Activated B cell treated with CpG ODN at 0.5 μM for 24 hours (primary cell): Measurements from ENCODE around the gene KCND2. TPM values are rescaled to one million over a fixed set of nuclear protein-coding genes. Genes with fewer than 3 reads are reported as not detected.

Experiments used
- ATAC-seq: fragments of 200-7000 bp; cut with Tn5 transposase; one replicate; pipeline ENCODE4 v1.10.0; 2021; ENCODE audit warnings: low read depth, mild to moderate bottlenecking, moderate library complexity
- CTCF ChIA-PET: fragments of 350-600 bp; sonication (Branson Sonifier 250); formaldehyde crosslinking; loops from one replicate; lab custom pipeline; 2021; ENCODE audit warnings: antibody characterized with exemption; lab: Charles Lee
- POLR2A ChIA-PET: fragments of 350-600 bp; sonication (Branson Sonifier 250); formaldehyde crosslinking; loops from one replicate; lab custom pipeline; 2021; ENCODE audit warnings: antibody characterized with exemption; lab: Charles Lee
- DNase-seq: peaks from one replicate; pipeline ENCODE4 v3.0.0; 2022
- H3K27ac Mint-ChIP-seq: one replicate; pipeline ENCODE4 v1.8.0; 2020; ENCODE audit warnings: mixed read lengths
- H3K27me3 Mint-ChIP-seq: one replicate; pipeline ENCODE4 v1.8.0; 2021; ENCODE audit warnings: mixed read lengths
- H3K36me3 Mint-ChIP-seq: one replicate; pipeline ENCODE4 v1.8.0; 2021; ENCODE audit warnings: low read depth, mixed read lengths
- H3K4me1 Mint-ChIP-seq: one replicate; pipeline ENCODE4 v1.8.0; 2021; ENCODE audit warnings: mixed read lengths
- H3K4me3 Mint-ChIP-seq: one replicate; pipeline ENCODE4 v1.8.0; 2020; ENCODE audit warnings: mild to moderate bottlenecking, mixed read lengths
- H3K9me3 Mint-ChIP-seq: one replicate; pipeline ENCODE4 v1.8.0; 2020; ENCODE audit warnings: mixed read lengths
- intact Hi-C: fragments of 100-400 bp; cut with micrococcal nuclease; formaldehyde crosslinking; loops from one replicate; pipeline ENCODE4 v1.15.1; 2024
- total RNA-seq: library from RNA; stranded (reverse); gene quantifications from 2 replicates; pipeline ENCODE4 v1.2.3, GENCODE V29; 2022
- TF ChIP-seq, protein P1 (sequence below): fragments of 200-600 bp; IDR thresholded peaks from one replicate; pipeline ENCODE4 v1.8.0; 2022; ENCODE audit warnings: antibody characterized with exemption, mild to moderate bottlenecking

The KCND2 gene
- total RNA-seq, 1 donor from 2014 or later: not detected

GRCh38 chr7:120486164-120486563 lies 213.2 kb downstream of the KCND2 start:
- ChIA-PET CTCF (no interaction called here), POLR2A (no interaction called here)
- no peaks in the 10 kb centered on the region for H3K4me1 Mint-ChIP-seq
- DNase-seq (no peak), ATAC-seq (no peak)
- H3K27ac Mint-ChIP-seq: no peak overlapping the region
- H3K4me3 Mint-ChIP-seq: no peak overlapping the region
- H3K9me3 Mint-ChIP-seq: no peaks in the 10 kb centered on the region
- no peaks in the 10 kb centered on the region for H3K36me3 Mint-ChIP-seq
- intact Hi-C loops: no loop called here
- no peaks in the 10 kb centered on the region for H3K27me3 Mint-ChIP-seq
- TF ChIP-seq, protein P1, sequence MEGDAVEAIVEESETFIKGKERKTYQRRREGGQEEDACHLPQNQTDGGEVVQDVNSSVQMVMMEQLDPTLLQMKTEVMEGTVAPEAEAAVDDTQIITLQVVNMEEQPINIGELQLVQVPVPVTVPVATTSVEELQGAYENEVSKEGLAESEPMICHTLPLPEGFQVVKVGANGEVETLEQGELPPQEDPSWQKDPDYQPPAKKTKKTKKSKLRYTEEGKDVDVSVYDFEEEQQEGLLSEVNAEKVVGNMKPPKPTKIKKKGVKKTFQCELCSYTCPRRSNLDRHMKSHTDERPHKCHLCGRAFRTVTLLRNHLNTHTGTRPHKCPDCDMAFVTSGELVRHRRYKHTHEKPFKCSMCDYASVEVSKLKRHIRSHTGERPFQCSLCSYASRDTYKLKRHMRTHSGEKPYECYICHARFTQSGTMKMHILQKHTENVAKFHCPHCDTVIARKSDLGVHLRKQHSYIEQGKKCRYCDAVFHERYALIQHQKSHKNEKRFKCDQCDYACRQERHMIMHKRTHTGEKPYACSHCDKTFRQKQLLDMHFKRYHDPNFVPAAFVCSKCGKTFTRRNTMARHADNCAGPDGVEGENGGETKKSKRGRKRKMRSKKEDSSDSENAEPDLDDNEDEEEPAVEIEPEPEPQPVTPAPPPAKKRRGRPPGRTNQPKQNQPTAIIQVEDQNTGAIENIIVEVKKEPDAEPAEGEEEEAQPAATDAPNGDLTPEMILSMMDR: no peak

GRCh38 chr7:120502132-120502531 lies 229.2 kb downstream of the KCND2 start:
- Mint-ChIP-seq H3K27ac (no peak overlapping the region), H3K4me1 (no peaks in the 10 kb centered on the region), H3K9me3 (peaks cover 2% of the 10 kb centered on the region), H3K36me3 (no peaks in the 10 kb centered on the region), H3K27me3 (no peaks in the 10 kb centered on the region), H3K4me3 (no peak overlapping the region)
- TF ChIP-seq, protein P1: no peak
- ChIA-PET POLR2A (no interaction called here), CTCF (no interaction called here)
- ATAC-seq (no peak), DNase-seq (no peak)
- intact Hi-C loops: no loop called here

GRCh38 chr7:120502825-120503224 lies 229.8 kb downstream of the KCND2 start:
- no peak for DNase-seq
- intact Hi-C loops: no loop called here
- peaks cover 2% of the 10 kb centered on the region for H3K9me3 Mint-ChIP-seq
- H3K27ac Mint-ChIP-seq: no peak overlapping the region
- no peaks in the 10 kb centered on the region for H3K36me3 Mint-ChIP-seq
- H3K27me3 Mint-ChIP-seq: no peaks in the 10 kb centered on the region
- H3K4me3 Mint-ChIP-seq: no peak overlapping the region
- POLR2A ChIA-PET: no interaction called here
- ATAC-seq: no peak
- TF ChIP-seq, protein P1: no peak
- CTCF ChIA-PET: no interaction called here
- H3K4me1 Mint-ChIP-seq: no peaks in the 10 kb centered on the region

DNA sequence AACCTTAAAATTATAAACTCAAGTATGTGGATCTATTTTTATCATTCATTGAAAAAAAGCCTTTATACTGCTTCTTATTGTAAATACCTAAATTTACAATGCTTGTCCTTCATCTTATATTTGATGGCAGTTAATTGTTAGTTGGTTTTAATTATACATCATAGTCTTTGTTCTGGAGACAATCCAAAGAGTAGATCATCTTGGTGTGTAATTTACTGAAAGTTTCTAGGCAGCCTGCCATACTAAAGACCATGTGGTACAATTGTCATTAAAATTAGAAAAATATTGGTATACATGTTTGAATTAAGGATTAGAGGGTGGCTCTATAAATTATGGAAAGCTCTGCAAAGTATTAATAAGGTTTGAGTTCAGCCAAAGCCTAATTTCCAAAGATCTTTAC lies 231.4 kb downstream of the KCND2 start:
- ChIA-PET POLR2A (no interaction called here), CTCF (no interaction called here)
- Mint-ChIP-seq H3K27ac (no peak overlapping the region), H3K36me3 (no peaks in the 10 kb centered on the region), H3K4me3 (no peak overlapping the region), H3K4me1 (no peaks in the 10 kb centered on the region), H3K9me3 (peaks cover 2% of the 10 kb centered on the region), H3K27me3 (no peaks in the 10 kb centered on the region)
- no peak for DNase-seq
- no peak for ATAC-seq
- intact Hi-C loops: no loop called here
- TF ChIP-seq, protein P1: no peak

- Mint-ChIP-seq H3K27me3 (no peaks in the 10 kb centered on the region), H3K36me3 (no peaks in the 10 kb centered on the region), H3K4me3 (no peak overlapping the region), H3K4me1 (no peaks in the 10 kb centered on the region), H3K27ac (no peak overlapping the region), H3K9me3 (peaks cover 2% of the 10 kb centered on the region)
- ChIA-PET CTCF (no interaction called here), POLR2A (no interaction called here)
- TF ChIP-seq, protein P1: no peak
- intact Hi-C loops: no loop called here
- DNase-seq: no peak
- ATAC-seq: no peak
These were observed 232.8 kb downstream of the KCND2 start for GRCh38 chr7:120505770-120506169.
